K562 (cell line): ENCODE measurements around the gene SHANK2. TPM values are rescaled to one million over a fixed set of nuclear protein-coding genes. Genes with fewer than 3 reads are reported as not detected.

Experiments
- ATAC-seq: fragments of 200-7000 bp; cut with Tn5 transposase; 3 replicates; pipeline ENCODE4 v1.9.1; 2020; ENCODE audit warnings: moderate library complexity
- BruUV-seq: library from RNA; stranded (reverse); fragments of 400-500 nt; replicated peaks from 2 replicates; lab custom pipeline; 2021; lab: Mats Ljungman, UMichigan
- CTCF ChIA-PET: fragments of 300-600 bp; formaldehyde crosslinking; extraction: SDS; loops from one replicate; lab custom pipeline; 2021; ENCODE audit warnings: low intra/inter-chr PET ratio; lab: Yijun Ruan, JAX
- POLR2A ChIA-PET: fragments of 300-600, 350-650 bp; sonication (Branson Sonifier 250); formaldehyde crosslinking; extraction: SDS; loops from one replicate; lab custom pipeline; 2021; ENCODE audit warnings: antibody characterized with exemption, inconsistent platforms; lab: Yijun Ruan, JAX
- DNase-seq, 4 experiments: peaks; one replicate each; pipeline versions ENCODE4 v3.0.0 to v3.0.0-alpha.2; 2011 to 2018; ENCODE audit warnings: low spot score in 3 of 4, mixed read lengths in 3 of 4; ENCODE audit errors: extremely low read depth in 1 of 4
- FAIRE-seq: peaks from 2 replicates; lab custom pipeline; 2011; peaks lifted over from hg19 to GRCh38; lab: Jason Lieb, UNC
- H2AFZ ChIP-seq: 2 replicates; pipeline ENCODE4 v1.6.0; 2011; ENCODE audit warnings: low read depth, low read length, control low read depth, inconsistent platforms
- H3K27ac ChIP-seq: fragments of 200-600 bp; 3 replicates; pipeline ENCODE4 v1.8.0; 2011; ENCODE audit warnings: low read depth, mild to moderate bottlenecking, control low read depth, inconsistent platforms, low read length, moderate library complexity, mixed read lengths; ENCODE audit errors: extremely low read depth
- H3K27me3 ChIP-seq, 2 experiments: fragments of 300-600 bp in 1 of 2; 2 replicates in 1 of 2; 3 replicates in 1 of 2; pipeline versions ENCODE4 v1.6.0 to v1.8.0; 2011; ENCODE audit warnings: inconsistent platforms in 2 of 2, low read length in 2 of 2, mild to moderate bottlenecking in 1 of 2, mixed read lengths in 1 of 2, moderate library complexity in 1 of 2; ENCODE audit not compliant: control insufficient read depth in 2 of 2, insufficient read depth in 2 of 2
- H3K36me3 ChIP-seq: fragments of 300-600 bp; 3 replicates; pipeline ENCODE4 v1.8.0; 2011; ENCODE audit warnings: mild to moderate bottlenecking, low read length, inconsistent platforms; ENCODE audit not compliant: control insufficient read depth, insufficient read depth
- H3K4me1 ChIP-seq, 2 experiments: fragments of 200-600 bp in 1 of 2; replicated peaks in 1 of 2; 2 replicates in 1 of 2; 3 replicates in 1 of 2; pipeline versions ENCODE4 v1.5.1 to v1.8.0; 2011; ENCODE audit warnings: inconsistent platforms in 2 of 2, low read length in 2 of 2, mild to moderate bottlenecking in 1 of 2, mixed read lengths in 1 of 2, moderate library complexity in 1 of 2; ENCODE audit not compliant: control insufficient read depth in 2 of 2, insufficient read depth in 2 of 2
- H3K4me2 ChIP-seq: 2 replicates; pipeline ENCODE4 v1.6.1; 2011; ENCODE audit warnings: low read length, control low read depth, inconsistent platforms, mixed read lengths; ENCODE audit not compliant: insufficient read depth
- H3K4me3 ChIP-seq: fragments of 200-600 bp; sonication (generic), shearing (Covaris generic); 2 replicates; pipeline ENCODE4 v1.5.1; 2016; ENCODE audit warnings: control low read depth, inconsistent platforms
- H3K79me2 ChIP-seq: fragments of 200-600 bp; 3 replicates; pipeline ENCODE4 v1.8.0; 2011; ENCODE audit warnings: low read length, inconsistent platforms; ENCODE audit not compliant: control insufficient read depth, insufficient read depth
- H3K9ac ChIP-seq, 2 experiments: 2 replicates each; pipeline versions ENCODE4 v1.6.0 to v1.6.1; 2011; ENCODE audit warnings: low read depth in 2 of 2, low read length in 2 of 2, control low read depth in 1 of 2, inconsistent platforms in 1 of 2, mild to moderate bottlenecking in 1 of 2, mixed read lengths in 1 of 2; ENCODE audit not compliant: insufficient read depth in 1 of 2
- H3K9me1 ChIP-seq: one replicate; pipeline ENCODE4 v1.6.0; 2011; ENCODE audit warnings: inconsistent platforms, mild to moderate bottlenecking, low read length, moderate library complexity; ENCODE audit not compliant: control insufficient read depth, insufficient read depth
- H3K9me3 ChIP-seq: replicated peaks from 2 replicates; pipeline ENCODE4 v1.5.1; 2011; ENCODE audit warnings: low read depth, low read length, inconsistent platforms; ENCODE audit not compliant: control insufficient read depth, insufficient read depth
- H4K20me1 ChIP-seq: replicated peaks from 2 replicates; pipeline ENCODE4 v1.6.1; 2011; ENCODE audit warnings: low read length, inconsistent platforms, mixed read lengths; ENCODE audit not compliant: control insufficient read depth, insufficient read depth
- CC2D1A ChIP-seq: fragments of 450-650 bp; IDR thresholded peaks from 2 replicates; pipeline ENCODE4 v1.6.1; 2017; ENCODE audit warnings: mild to moderate bottlenecking
- CREM ChIP-seq: IDR thresholded peaks from 2 replicates; pipeline ENCODE4 v1.6.1; 2014; ENCODE audit warnings: antibody characterized with exemption, low read depth
- ESRRA ChIP-seq: fragments of 450-650 bp; IDR thresholded peaks from 2 replicates; pipeline ENCODE4 v1.6.1; 2014; ENCODE audit warnings: low read depth, mild to moderate bottlenecking, moderate library complexity, borderline replicate concordance
- HDAC6 ChIP-seq: IDR thresholded peaks from 2 replicates; pipeline ENCODE4 v1.6.1; 2012; ENCODE audit warnings: low read depth, mild to moderate bottlenecking, control low read depth, inconsistent platforms, low read length, moderate library complexity
- HNRNPK ChIP-seq: fragments of 200-400 bp; formaldehyde crosslinking; IDR thresholded peaks from one replicate; pipeline ENCODE4 v1.6.1; 2018; ENCODE audit warnings: mild to moderate bottlenecking, low read depth, low read length; ENCODE audit not compliant: poor library complexity, severe bottlenecking
- NFYB ChIP-seq: IDR thresholded peaks from 2 replicates; pipeline ENCODE4 v1.6.1; 2011; ENCODE audit warnings: mild to moderate bottlenecking, moderate library complexity; ENCODE audit not compliant: insufficient read length; ENCODE audit errors: extremely low read depth
- RUNX1 ChIP-seq: sonication (generic); IDR thresholded peaks from 2 replicates; pipeline ENCODE4 v1.6.1; 2016; ENCODE audit warnings: antibody characterized with exemption, low read depth
- ZNF780A ChIP-seq: fragments of 250-450 bp; sonication (Bioruptor Pico); IDR thresholded peaks from 2 replicates; pipeline ENCODE4 v1.5.0; 2021; ENCODE audit warnings: mild to moderate bottlenecking
- WGBS: fragments of 100-300 bp; shearing (Covaris generic); methylation state at CpG from one replicate; pipeline ENCODE4 v1.1.6; 2016; ENCODE audit warnings: low coverage, mixed read lengths; ENCODE audit not compliant: insufficient coverage; ENCODE audit errors: missing lambda C conversion rate; 5-methylcytosine and 5-hydroxymethylcytosine counted together
- in situ Hi-C: fragments of 300-500 bp; cut with MboI; formaldehyde crosslinking; loops from 4 replicates; pipeline ENCODE4 v1.15.0; 2018; ENCODE audit warnings: inconsistent platforms, mixed read lengths
- intact Hi-C: fragments of 100-400 bp; cut with micrococcal nuclease; formaldehyde crosslinking; loops from 2 replicates; pipeline ENCODE4 v1.14.2; 2022
- polyA plus RNA-seq, 8 experiments: library from polyadenylated mRNA; depleted of rRNA in 4 of 8; stranded (reverse) in 5 of 8; unstranded in 3 of 8; fragments of >200 nt; fragmentation: Nextera tagmentation in 2 of 8; fragmentation: Illumina TruSeq in 1 of 8; extraction: Ambion mirVana in 2 of 8; extraction: Trizol in 1 of 8; gene quantifications; 2 replicates each; pipeline versions ENCODE4 v1.2.1 to v1.2.3, GENCODE V29; 2011 to 2014; ENCODE audit warnings: inconsistent platforms in 1 of 8, missing spikeins in 1 of 8
- total RNA-seq, 7 experiments: library from RNA; depleted of rRNA in 6 of 7; stranded (reverse); fragments of >200 nt in 6 of 7; fragmentation: Illumina TruSeq in 2 of 7; extraction: Trizol in 2 of 7; gene quantifications; 2 replicates each; pipeline versions ENCODE4 v1.2.1 to v1.2.3, GENCODE V29; 2011 to 2021; ENCODE audit warnings: low replicate concordance in 1 of 7
- TF ChIP-seq, protein P1 (sequence below), 2 experiments: fragments of 450-650 bp in 1 of 2; sonication (generic) in 1 of 2; formaldehyde crosslinking; conservative IDR thresholded peaks; 2 replicates each; pipeline versions ENCODE4 v1.4.0 to v1.8.1; 2020 to 2022; ENCODE audit warnings: mild to moderate bottlenecking in 1 of 2, missing genetic modification reagents in 1 of 2
- TF ChIP-seq, protein P2 (sequence below): fragments of 450-650 bp; IDR thresholded peaks from 2 replicates; pipeline ENCODE4 v1.6.1; 2017; ENCODE audit warnings: mild to moderate bottlenecking, moderate library complexity
- TF ChIP-seq, protein P3 (sequence below): fragments of 450-650 bp; IDR thresholded peaks from 2 replicates; pipeline ENCODE4 v1.6.1; 2016; ENCODE audit warnings: low read depth, mild to moderate bottlenecking, moderate library complexity

SHANK2 gene
- total and polyA plus RNA-seq, 9 of the 15 experiments (the other 6 are each of a cell fraction or from before 2014, with no cell fraction given), result 0.04 to 0.07 TPM; not detected in 7

DNA sequence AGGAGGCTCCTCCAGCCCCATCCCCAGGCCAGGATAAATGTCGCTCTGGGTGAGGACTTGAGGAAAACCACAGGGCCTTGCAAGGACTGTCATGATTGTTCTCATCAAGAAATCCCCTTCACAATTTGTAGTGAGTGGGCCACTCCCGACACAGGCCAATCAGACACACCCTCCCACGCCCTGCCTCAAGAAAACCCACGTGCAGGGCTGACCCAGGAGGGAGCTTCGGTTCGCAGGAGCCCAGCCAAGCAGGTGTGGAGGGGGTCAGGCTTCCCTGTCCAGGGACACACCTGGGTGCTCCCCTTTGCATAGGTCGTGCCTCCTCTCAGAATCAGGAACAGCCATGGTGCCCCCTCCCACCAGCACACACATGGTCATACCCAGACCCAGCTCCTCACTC is 43.2 kb downstream of the SHANK2 start:
- Histone ChIP-seq H3K27me3 (peaks cover 0 to 14% of the 10 kb centered on the region in 2 experiments; a peak in 3 of 5 replicates), H3K9me3 (no peaks in the 10 kb centered on the region), H3K9ac (no peak overlapping the region), H3K4me2 (no peak overlapping the region), H4K20me1 (no peaks in the 10 kb centered on the region), H3K27ac (no peak overlapping the region), H3K4me3 (no peak overlapping the region), H2AFZ (no peak overlapping the region), H3K4me1 (no peaks in the 10 kb centered on the region), H3K79me2 (no peaks in the 10 kb centered on the region), H3K36me3 (no peaks in the 10 kb centered on the region), H3K9me1 (no peaks in the 10 kb centered on the region)
- no peak for DNase-seq
- ChIA-PET POLR2A (no interaction called here), CTCF (no interaction called here)
- no TSS peak for BruUV-seq
- FAIRE-seq, result no peak
- no peak for TF ChIP-seq ESRRA
- 0% methylated on average over 7 of the region's 7 CpGs for WGBS
- in situ Hi-C loops (no loop called here), intact Hi-C loops (no loop called here)
- no peak for ATAC-seq

DNA sequence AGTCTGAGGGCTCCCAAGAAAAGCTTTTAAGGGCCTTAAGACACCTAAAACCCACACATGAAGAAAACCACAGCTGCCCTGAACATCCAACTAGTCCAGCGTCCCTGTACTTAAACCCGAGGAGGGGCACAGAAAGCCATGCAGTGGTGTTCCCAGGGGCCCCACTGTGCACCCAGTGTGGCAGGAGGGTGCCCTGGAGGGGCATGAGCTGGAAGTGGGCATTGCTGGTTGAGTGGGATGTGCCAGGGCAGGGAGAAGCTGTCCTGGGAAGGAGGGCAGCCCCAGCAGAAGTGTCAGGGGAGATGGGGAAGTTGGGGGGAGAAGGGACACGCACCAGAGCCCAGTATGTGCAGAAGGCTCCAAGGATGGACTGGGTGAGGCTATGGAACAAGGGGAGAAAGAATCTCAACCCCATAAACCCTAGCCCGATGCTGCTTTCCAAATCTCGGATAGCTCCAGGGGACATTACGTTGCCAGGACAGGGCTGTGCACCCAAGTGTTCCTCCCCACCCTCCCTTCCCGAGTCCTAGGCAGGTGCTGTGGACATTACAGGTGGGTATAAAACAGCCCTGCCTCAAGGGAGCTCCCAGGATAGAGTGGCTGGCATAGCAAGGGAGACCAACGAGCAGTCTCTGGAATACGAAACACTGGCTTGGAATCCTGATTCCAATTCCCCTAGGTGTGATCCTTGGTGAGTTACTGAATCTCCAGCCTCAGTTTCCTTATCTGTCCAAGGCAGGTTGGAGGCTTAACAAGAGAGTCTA is 44.2 kb downstream of the SHANK2 start:
- H3K4me3 ChIP-seq, result no peak overlapping the region
- no peaks in the 10 kb centered on the region for H3K4me1 ChIP-seq
- 2% methylated on average over 9 of the region's 9 CpGs for WGBS
- H3K36me3 ChIP-seq, result no peaks in the 10 kb centered on the region
- intact Hi-C loops (no loop called here), in situ Hi-C loops (no loop called here)
- no peak overlapping the region for H2AFZ ChIP-seq
- ATAC-seq (no peak), FAIRE-seq (no peak), DNase-seq (no peak)
- no TSS peak for BruUV-seq
- no peaks in the 10 kb centered on the region for H3K79me2 ChIP-seq
- ChIA-PET CTCF (no interaction called here), POLR2A (no interaction called here)
- no peaks in the 10 kb centered on the region for H4K20me1 ChIP-seq
- no peaks in the 10 kb centered on the region for H3K9me3 ChIP-seq
- no peak overlapping the region for H3K4me2 ChIP-seq
- no peak overlapping the region for H3K27ac ChIP-seq
- no peak overlapping the region for H3K9ac ChIP-seq
- H3K27me3 ChIP-seq, result peaks cover 0 to 15% of the 10 kb centered on the region in 2 experiments; a peak in 3 of 5 replicates
- H3K9me1 ChIP-seq, result no peaks in the 10 kb centered on the region
- no peak for TF ChIP-seq RUNX1
- TF ChIP-seq, protein P1, sequence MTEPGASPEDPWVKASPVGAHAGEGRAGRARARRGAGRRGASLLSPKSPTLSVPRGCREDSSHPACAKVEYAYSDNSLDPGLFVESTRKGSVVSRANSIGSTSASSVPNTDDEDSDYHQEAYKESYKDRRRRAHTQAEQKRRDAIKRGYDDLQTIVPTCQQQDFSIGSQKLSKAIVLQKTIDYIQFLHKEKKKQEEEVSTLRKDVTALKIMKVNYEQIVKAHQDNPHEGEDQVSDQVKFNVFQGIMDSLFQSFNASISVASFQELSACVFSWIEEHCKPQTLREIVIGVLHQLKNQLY (CRISPR knock-in tag; conservative IDR thresholded peaks at IDR 0.05), result no peak
- no peak for TF ChIP-seq CREM
- TF ChIP-seq, protein P2, sequence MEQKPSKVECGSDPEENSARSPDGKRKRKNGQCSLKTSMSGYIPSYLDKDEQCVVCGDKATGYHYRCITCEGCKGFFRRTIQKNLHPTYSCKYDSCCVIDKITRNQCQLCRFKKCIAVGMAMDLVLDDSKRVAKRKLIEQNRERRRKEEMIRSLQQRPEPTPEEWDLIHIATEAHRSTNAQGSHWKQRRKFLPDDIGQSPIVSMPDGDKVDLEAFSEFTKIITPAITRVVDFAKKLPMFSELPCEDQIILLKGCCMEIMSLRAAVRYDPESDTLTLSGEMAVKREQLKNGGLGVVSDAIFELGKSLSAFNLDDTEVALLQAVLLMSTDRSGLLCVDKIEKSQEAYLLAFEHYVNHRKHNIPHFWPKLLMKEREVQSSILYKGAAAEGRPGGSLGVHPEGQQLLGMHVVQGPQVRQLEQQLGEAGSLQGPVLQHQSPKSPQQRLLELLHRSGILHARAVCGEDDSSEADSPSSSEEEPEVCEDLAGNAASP, result no peak
- TF ChIP-seq, protein P3, sequence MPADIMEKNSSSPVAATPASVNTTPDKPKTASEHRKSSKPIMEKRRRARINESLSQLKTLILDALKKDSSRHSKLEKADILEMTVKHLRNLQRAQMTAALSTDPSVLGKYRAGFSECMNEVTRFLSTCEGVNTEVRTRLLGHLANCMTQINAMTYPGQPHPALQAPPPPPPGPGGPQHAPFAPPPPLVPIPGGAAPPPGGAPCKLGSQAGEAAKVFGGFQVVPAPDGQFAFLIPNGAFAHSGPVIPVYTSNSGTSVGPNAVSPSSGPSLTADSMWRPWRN, result no peak
- no peak for TF ChIP-seq CC2D1A
- no peak for TF ChIP-seq HDAC6
- TF ChIP-seq ZNF780A (CRISPR knock-in tag), result no peak
- no peak for TF ChIP-seq HNRNPK
- no peak for TF ChIP-seq NFYB
